HCT116 (cell line): ENCODE measurements around the gene KCND3. TPM values are rescaled to one million over a fixed set of nuclear protein-coding genes. Genes with fewer than 3 reads are reported as not detected.

Experiments used
- ATAC-seq: fragments of 200-7000 bp; cut with Tn5 transposase; 2 replicates; pipeline ENCODE4 v1.9.1; 2020; ENCODE audit warnings: mild to moderate bottlenecking, moderate library complexity
- BruUV-seq: library from RNA; stranded (reverse); fragments of 400-500 nt; replicated peaks from 2 replicates; lab custom pipeline; 2021; lab: Mats Ljungman, UMichigan
- CTCF ChIA-PET: fragments of 300-600 bp; sonication (Branson Sonifier 250); formaldehyde crosslinking; loops from one replicate; lab custom pipeline; 2021; ENCODE audit warnings: antibody characterized with exemption; lab: Charles Lee
- POLR2A ChIA-PET: fragments of 300-600, 350-600 bp; sonication (Branson Sonifier 250); formaldehyde crosslinking; loops from one replicate; lab custom pipeline; 2021; ENCODE audit warnings: antibody characterized with exemption; lab: Charles Lee
- RAD21 ChIA-PET, 2 experiments: fragments of 300-600 bp; sonication (Branson Sonifier 250); formaldehyde crosslinking; loops; one replicate each; lab custom pipeline; 2023; ENCODE audit warnings: low total read pairs in 2 of 2; ENCODE audit not compliant: uncharacterized antibody in 2 of 2, unreplicated experiment in 2 of 2, low non-redundant PET in 1 of 2; lab: Charles Lee
- DNase-seq: peaks from one replicate; pipeline ENCODE4 v3.0.0-alpha.2; 2010; ENCODE audit warnings: low read depth, low spot score
- H2AFZ ChIP-seq: fragments of 200-600 bp; shearing (Covaris generic), sonication (generic); 2 replicates; pipeline ENCODE4 v1.6.1; 2017; ENCODE audit warnings: low read depth, mixed run types, mixed read lengths, antibody characterized with exemption, low read length; ENCODE audit not compliant: poor library complexity, severe bottlenecking
- H3K27ac ChIP-seq: 2 replicates; pipeline ENCODE4 v1.5.1; 2012; ENCODE audit warnings: low read depth, low read length
- H3K27me3 ChIP-seq: fragments of 200-600 bp; sonication (generic); 2 replicates; pipeline ENCODE4 v1.6.1; 2016; ENCODE audit warnings: mixed run types, low read length, mixed read lengths; ENCODE audit not compliant: insufficient read depth
- H3K36me3 ChIP-seq, 2 experiments: fragments of 200-500 bp in 1 of 2; fragments of 200-600 bp in 1 of 2; sonication (Bioruptor generic) in 1 of 2; sonication (generic) in 1 of 2; 2 replicates each; pipeline versions ENCODE4 v1.5.1 to v1.6.1; 2014 to 2016; ENCODE audit warnings: low read length in 2 of 2, inconsistent platforms in 1 of 2, mixed read lengths in 1 of 2, mixed run types in 1 of 2; ENCODE audit not compliant: insufficient read depth in 2 of 2, control insufficient read depth in 1 of 2
- H3K4me1 ChIP-seq, 2 experiments: fragments of 200-600 bp in 1 of 2; sonication (generic) in 1 of 2; 2 replicates each; pipeline versions ENCODE4 v1.5.1 to v1.6.1; 2012 to 2017; ENCODE audit warnings: low read length in 2 of 2, inconsistent platforms in 1 of 2, mild to moderate bottlenecking in 1 of 2, mixed read lengths in 1 of 2, mixed run types in 1 of 2, moderate library complexity in 1 of 2; ENCODE audit not compliant: insufficient read depth in 2 of 2, control insufficient read depth in 1 of 2
- H3K4me2 ChIP-seq: fragments of 200-600 bp; sonication (generic); 2 replicates; pipeline ENCODE4 v1.6.1; 2017; ENCODE audit warnings: mixed run types, low read length, mixed read lengths
- H3K4me3 ChIP-seq, 2 experiments: fragments of 200-600 bp in 1 of 2; sonication (generic) in 1 of 2; replicated peaks in 1 of 2; 2 replicates each; pipeline ENCODE4 v1.5.1; 2011 to 2016; ENCODE audit warnings: low read length in 2 of 2, control low read depth in 1 of 2, low read depth in 1 of 2, mild to moderate bottlenecking in 1 of 2, mixed read lengths in 1 of 2, mixed run types in 1 of 2
- H3K79me2 ChIP-seq: fragments of 200-600 bp; sonication (generic); 2 replicates; pipeline ENCODE4 v1.6.1; 2017; ENCODE audit warnings: mild to moderate bottlenecking, mixed run types, low read length, moderate library complexity, mixed read lengths; ENCODE audit not compliant: insufficient read depth
- H3K9ac ChIP-seq: fragments of 200-600 bp; sonication (generic); 2 replicates; pipeline ENCODE4 v1.6.1; 2016; ENCODE audit warnings: low read length, mixed read lengths
- H3K9me2 ChIP-seq: fragments of 200-600 bp; sonication (generic), shearing (Covaris generic); 2 replicates; pipeline ENCODE4 v1.6.1; 2017; ENCODE audit warnings: mixed run types, mild to moderate bottlenecking, moderate library complexity; ENCODE audit not compliant: insufficient read depth
- H3K9me3 ChIP-seq, 2 experiments: fragments of 200-500 bp in 1 of 2; fragments of 200-600 bp in 1 of 2; sonication (Bioruptor generic) in 1 of 2; sonication (generic) in 1 of 2; 2 replicates each; pipeline ENCODE4 v1.6.1; 2014 to 2017; ENCODE audit warnings: low read length in 2 of 2, mixed read lengths in 2 of 2, inconsistent platforms in 1 of 2, low read depth in 1 of 2, mild to moderate bottlenecking in 1 of 2, mixed run types in 1 of 2, moderate library complexity in 1 of 2; ENCODE audit not compliant: control insufficient read depth in 1 of 2, insufficient read depth in 1 of 2
- H4K20me1 ChIP-seq: fragments of 200-600 bp; sonication (generic), shearing (Covaris generic); 2 replicates; pipeline ENCODE4 v1.6.1; 2017; ENCODE audit warnings: mixed run types, mild to moderate bottlenecking, moderate library complexity; ENCODE audit not compliant: insufficient read depth
- ATF3 ChIP-seq: IDR thresholded peaks from 2 replicates; pipeline ENCODE4 v1.6.1; 2012
- CTCF ChIP-seq, 3 experiments: fragments of 200-600 bp in 1 of 3; sonication (generic) in 1 of 3; IDR thresholded peaks in 2 of 3; conservative IDR thresholded peaks in 1 of 3; 2 replicates each; pipeline ENCODE4 v1.5.1; 2012 to 2017; ENCODE audit warnings: low read depth in 2 of 3, low read length in 2 of 3, antibody characterized with exemption in 1 of 3, borderline replicate concordance in 1 of 3, control low read depth in 1 of 3, mild to moderate bottlenecking in 1 of 3, mixed read lengths in 1 of 3, mixed run types in 1 of 3, moderate library complexity in 1 of 3; ENCODE audit not compliant: insufficient read depth in 1 of 3
- EGR1 ChIP-seq: IDR thresholded peaks from 2 replicates; pipeline ENCODE4 v1.6.1; 2012; ENCODE audit warnings: low read depth
- ELF1 ChIP-seq: IDR thresholded peaks from 2 replicates; pipeline ENCODE4 v1.6.1; 2012; ENCODE audit warnings: low read depth, borderline replicate concordance
- FOSL1 ChIP-seq: IDR thresholded peaks from 2 replicates; pipeline ENCODE4 v1.6.1; 2012; ENCODE audit warnings: low read depth
- MAX ChIP-seq: IDR thresholded peaks from 2 replicates; pipeline ENCODE4 v1.6.1; 2012
- POLR2A ChIP-seq: IDR thresholded peaks from 2 replicates; pipeline ENCODE4 v1.7.0; 2011; ENCODE audit warnings: borderline replicate concordance; ENCODE audit not compliant: insufficient read depth, insufficient read length; ENCODE audit errors: extremely low read depth
- RAD21 ChIP-seq: IDR thresholded peaks from 2 replicates; pipeline ENCODE4 v1.6.1; 2012; ENCODE audit warnings: low read depth, mild to moderate bottlenecking
- SP1 ChIP-seq: IDR thresholded peaks from 2 replicates; pipeline ENCODE4 v1.6.1; 2012; ENCODE audit warnings: low read depth
- TCF7L2 ChIP-seq: IDR thresholded peaks from 2 replicates; pipeline ENCODE4 v1.7.0; 2011; ENCODE audit warnings: borderline replicate concordance, inconsistent platforms; ENCODE audit not compliant: insufficient read depth, insufficient read length; ENCODE audit errors: extremely low read depth
- YY1 ChIP-seq: IDR thresholded peaks from 2 replicates; pipeline ENCODE4 v1.6.1; 2011; ENCODE audit warnings: low read length, low read depth, moderate library complexity, mild to moderate bottlenecking; ENCODE audit not compliant: insufficient replicate concordance; ENCODE audit errors: extremely low read depth
- ZBTB33 ChIP-seq: IDR thresholded peaks from 2 replicates; pipeline ENCODE4 v1.6.1; 2011; ENCODE audit warnings: mild to moderate bottlenecking, low read length, moderate library complexity; ENCODE audit not compliant: insufficient replicate concordance; ENCODE audit errors: extremely low read depth
- ZNF274 ChIP-seq: fragments of 200-500 bp; sonication (Bioruptor generic); IDR thresholded peaks from 2 replicates; pipeline ENCODE4 v1.6.1; 2014; ENCODE audit warnings: mild to moderate bottlenecking, low read depth, low read length, inconsistent platforms
- intact Hi-C: fragments of 100-400 bp; cut with micrococcal nuclease; formaldehyde crosslinking; loops from 2 replicates; pipeline ENCODE4 v1.10.0; 2022
- total RNA-seq: library from RNA; stranded (reverse); gene quantifications from one replicate; pipeline ENCODE4 v1.2.1, GENCODE V29; 2021; ENCODE audit not compliant: unreplicated experiment
- TF ChIP-seq, protein P1 (sequence below): IDR thresholded peaks from 2 replicates; pipeline ENCODE4 v1.6.1; 2012; ENCODE audit warnings: low read depth

Gene KCND3
- total RNA-seq, 1 experiment from 2014 or later, result 0.44 TPM

GRCh38 chr1:112027696-112028095 is 38.2 kb upstream of the KCND3 start:
- no peak overlapping the region for H3K9ac ChIP-seq
- RAD21 ChIA-PET, result no interaction called here
- no peaks in the 10 kb centered on the region for H3K9me2 ChIP-seq
- no peak overlapping the region for H2AFZ ChIP-seq
- CTCF ChIA-PET, result no interaction called here
- no peak for DNase-seq
- intact Hi-C loops, result no loop called here
- H3K9me3 ChIP-seq, result no peaks in the 10 kb centered on the region
- H3K79me2 ChIP-seq, result no peaks in the 10 kb centered on the region
- TF ChIP-seq ZBTB33 (no peak), CTCF (IDR thresholded peaks at IDR 0.05 in 2 of 3, conservative IDR thresholded peaks at IDR 0.05 in 1 of 3; ENCODE audit: borderline replicate concordance in 1 of 3, insufficient read depth in 1 of 3, low read depth in 2 of 3, low read length in 2 of 3) (no peak), MAX (no peak), SP1 (no peak), EGR1 (no peak), YY1 (no peak), ATF3 (no peak), POLR2A (no peak), ELF1 (no peak), ZNF274 (no peak), RAD21 (no peak), TCF7L2 (no peak), FOSL1 (no peak)
- TF ChIP-seq, protein P1, sequence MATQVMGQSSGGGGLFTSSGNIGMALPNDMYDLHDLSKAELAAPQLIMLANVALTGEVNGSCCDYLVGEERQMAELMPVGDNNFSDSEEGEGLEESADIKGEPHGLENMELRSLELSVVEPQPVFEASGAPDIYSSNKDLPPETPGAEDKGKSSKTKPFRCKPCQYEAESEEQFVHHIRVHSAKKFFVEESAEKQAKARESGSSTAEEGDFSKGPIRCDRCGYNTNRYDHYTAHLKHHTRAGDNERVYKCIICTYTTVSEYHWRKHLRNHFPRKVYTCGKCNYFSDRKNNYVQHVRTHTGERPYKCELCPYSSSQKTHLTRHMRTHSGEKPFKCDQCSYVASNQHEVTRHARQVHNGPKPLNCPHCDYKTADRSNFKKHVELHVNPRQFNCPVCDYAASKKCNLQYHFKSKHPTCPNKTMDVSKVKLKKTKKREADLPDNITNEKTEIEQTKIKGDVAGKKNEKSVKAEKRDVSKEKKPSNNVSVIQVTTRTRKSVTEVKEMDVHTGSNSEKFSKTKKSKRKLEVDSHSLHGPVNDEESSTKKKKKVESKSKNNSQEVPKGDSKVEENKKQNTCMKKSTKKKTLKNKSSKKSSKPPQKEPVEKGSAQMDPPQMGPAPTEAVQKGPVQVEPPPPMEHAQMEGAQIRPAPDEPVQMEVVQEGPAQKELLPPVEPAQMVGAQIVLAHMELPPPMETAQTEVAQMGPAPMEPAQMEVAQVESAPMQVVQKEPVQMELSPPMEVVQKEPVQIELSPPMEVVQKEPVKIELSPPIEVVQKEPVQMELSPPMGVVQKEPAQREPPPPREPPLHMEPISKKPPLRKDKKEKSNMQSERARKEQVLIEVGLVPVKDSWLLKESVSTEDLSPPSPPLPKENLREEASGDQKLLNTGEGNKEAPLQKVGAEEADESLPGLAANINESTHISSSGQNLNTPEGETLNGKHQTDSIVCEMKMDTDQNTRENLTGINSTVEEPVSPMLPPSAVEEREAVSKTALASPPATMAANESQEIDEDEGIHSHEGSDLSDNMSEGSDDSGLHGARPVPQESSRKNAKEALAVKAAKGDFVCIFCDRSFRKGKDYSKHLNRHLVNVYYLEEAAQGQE, result no peak
- TF ChIP-seq, all 23 proteins: peak for 0
- Histone ChIP-seq H3K4me1 (no peaks in the 10 kb centered on the region), H3K4me3 (no peak overlapping the region), H3K27ac (no peak overlapping the region), H3K27me3 (peaks cover 59% of the 10 kb centered on the region), H3K36me3 (no peaks in the 10 kb centered on the region), H4K20me1 (no peaks in the 10 kb centered on the region), H3K4me2 (no peak overlapping the region)
- BruUV-seq, result no TSS peak
- no peak for ATAC-seq
- POLR2A ChIA-PET, result no interaction called here
